Neural progenitor cell (in vitro differentiated cells): ENCODE measurements around the gene OLR1.

Source experiments
- EZH2 ChIP-seq: fragments of 200-600 bp; sonication (generic); IDR thresholded peaks from 2 replicates; pipeline ENCODE4 v1.6.1; 2017; ENCODE audit warnings: antibody characterized with exemption, mild to moderate bottlenecking, moderate library complexity
- EZH2phosphoT487 ChIP-seq: fragments of 200-600 bp; sonication (generic); IDR thresholded peaks from 2 replicates; pipeline ENCODE4 v1.6.1; 2017; ENCODE audit warnings: antibody characterized with exemption
- TF ChIP-seq, protein P1 (sequence below): fragments of 200-600 bp; sonication (generic); IDR thresholded peaks from 2 replicates; pipeline ENCODE4 v1.5.1; 2017; ENCODE audit warnings: antibody characterized with exemption, mild to moderate bottlenecking

DNA sequence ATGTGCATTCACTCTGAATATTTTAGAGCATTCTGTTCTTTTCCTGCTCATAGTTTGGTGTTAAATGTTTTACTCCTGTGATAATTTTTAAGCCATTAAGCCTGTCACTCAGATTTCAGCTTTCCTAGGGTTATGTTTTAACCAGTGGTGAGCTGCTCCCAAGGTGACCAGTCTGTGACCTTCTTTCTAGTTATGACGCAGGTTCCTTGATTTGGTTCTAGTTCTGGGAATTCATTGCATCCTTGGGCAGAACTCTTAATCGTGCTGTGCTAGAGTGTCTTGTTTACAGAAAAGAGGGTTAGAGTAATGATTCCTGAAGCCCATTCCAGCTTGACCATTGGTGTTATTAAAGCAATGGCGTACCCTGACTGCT is 42.9 kb upstream of the OLR1 start:
- TF ChIP-seq, protein P1, sequence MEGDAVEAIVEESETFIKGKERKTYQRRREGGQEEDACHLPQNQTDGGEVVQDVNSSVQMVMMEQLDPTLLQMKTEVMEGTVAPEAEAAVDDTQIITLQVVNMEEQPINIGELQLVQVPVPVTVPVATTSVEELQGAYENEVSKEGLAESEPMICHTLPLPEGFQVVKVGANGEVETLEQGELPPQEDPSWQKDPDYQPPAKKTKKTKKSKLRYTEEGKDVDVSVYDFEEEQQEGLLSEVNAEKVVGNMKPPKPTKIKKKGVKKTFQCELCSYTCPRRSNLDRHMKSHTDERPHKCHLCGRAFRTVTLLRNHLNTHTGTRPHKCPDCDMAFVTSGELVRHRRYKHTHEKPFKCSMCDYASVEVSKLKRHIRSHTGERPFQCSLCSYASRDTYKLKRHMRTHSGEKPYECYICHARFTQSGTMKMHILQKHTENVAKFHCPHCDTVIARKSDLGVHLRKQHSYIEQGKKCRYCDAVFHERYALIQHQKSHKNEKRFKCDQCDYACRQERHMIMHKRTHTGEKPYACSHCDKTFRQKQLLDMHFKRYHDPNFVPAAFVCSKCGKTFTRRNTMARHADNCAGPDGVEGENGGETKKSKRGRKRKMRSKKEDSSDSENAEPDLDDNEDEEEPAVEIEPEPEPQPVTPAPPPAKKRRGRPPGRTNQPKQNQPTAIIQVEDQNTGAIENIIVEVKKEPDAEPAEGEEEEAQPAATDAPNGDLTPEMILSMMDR = no peak
- TF ChIP-seq EZH2 (no peak), EZH2phosphoT487 (no peak)
